Stimulated activated CD4-positive, alpha-beta T cell treated with anti-CD3 and anti-CD28 coated beads, TNF-alpha, amount 100 ng/mL, for 4 hours (primary cell): ENCODE results near the gene MED27.

Experiments
- DNase-seq, 3 experiments: peaks; one replicate each; pipeline ENCODE4 v3.0.0-alpha.2; 2020; ENCODE audit warnings: low read depth in 3 of 3

The MED27 gene

GRCh38 chr9:131811405-131811804 lies 268.3 kb downstream of the MED27 start:
- no peak for DNase-seq

- DNase-seq = no peak
Observed at GRCh38 chr9:131810351-131811170, 269.1 kb downstream of the MED27 start.
